CD4-positive, alpha-beta T cell treated with Interferon alpha-2 for 1 hour (primary cell): ENCODE measurements around the gene STRIP1.

Experiments used
- DNase-seq, 2 donors: peaks; one replicate each; pipeline ENCODE4 v3.0.0-alpha.2; 2020 to 2022

STRIP1 gene

GRCh38 chr1:110053552-110054428 lies 19.4 kb downstream of the STRIP1 start:
- DNase-seq = peak; percentile 47 to 68

- no peak for DNase-seq
Observed at GRCh38 chr1:110055493-110056284, 21.3 kb downstream of the STRIP1 start.

- DNase-seq = no peak
Observed at GRCh38 chr1:110056285-110056683, 21.9 kb downstream of the STRIP1 start.

GRCh38 chr1:110056776-110057175 lies 22.4 kb downstream of the STRIP1 start:
- DNase-seq = no peak

- DNase-seq = no peak
Observed at GRCh38 chr1:110057963-110058518, 23.6 kb downstream of the STRIP1 start.

- no peak for DNase-seq
Observed at GRCh38 chr1:110058591-110058990, 24.2 kb downstream of the STRIP1 start.

- DNase-seq = no peak
Observed at GRCh38 chr1:110059133-110059863, 24.9 kb downstream of the STRIP1 start.

GRCh38 chr1:110060034-110060661 lies 25.7 kb downstream of the STRIP1 start:
- peak; percentile 60 to 73 for DNase-seq

- no peak for DNase-seq
Observed at GRCh38 chr1:110060662-110061060, 26.2 kb downstream of the STRIP1 start.

GRCh38 chr1:110061341-110061740 lies 26.9 kb downstream of the STRIP1 start:
- DNase-seq = no peak

- DNase-seq = no peak
Observed at GRCh38 chr1:110062612-110063011, 28.2 kb downstream of the STRIP1 start.

- no peak for DNase-seq
Observed at GRCh38 chr1:110063781-110064180, 29.4 kb downstream of the STRIP1 start.

GRCh38 chr1:110064576-110065337 lies 30.3 kb downstream of the STRIP1 start:
- DNase-seq = no peak

- DNase-seq = no peak
Observed at GRCh38 chr1:110065841-110066240, 31.4 kb downstream of the STRIP1 start.

- no peak for DNase-seq
Observed at GRCh38 chr1:110067479-110067892, 33.1 kb downstream of the STRIP1 start.

- DNase-seq = no peak
Observed at GRCh38 chr1:110067893-110068645, 33.6 kb downstream of the STRIP1 start.

- peak in 1 of 2 donors; percentile 23 for DNase-seq
Observed at GRCh38 chr1:110068646-110069403, 34.4 kb downstream of the STRIP1 start.

GRCh38 chr1:110069404-110070281 lies 35.2 kb downstream of the STRIP1 start:
- no peak for DNase-seq

GRCh38 chr1:110070282-110070669 lies 35.9 kb downstream of the STRIP1 start:
- DNase-seq = no peak
